ENCODE measurements around the gene ST14.

The ST14 gene

GRCh38 chr11:130136107-130136506 lies 23.5 kb upstream of the ST14 start:
- DNase-seq (ENCODE audit: low read depth), result no peak

DNA sequence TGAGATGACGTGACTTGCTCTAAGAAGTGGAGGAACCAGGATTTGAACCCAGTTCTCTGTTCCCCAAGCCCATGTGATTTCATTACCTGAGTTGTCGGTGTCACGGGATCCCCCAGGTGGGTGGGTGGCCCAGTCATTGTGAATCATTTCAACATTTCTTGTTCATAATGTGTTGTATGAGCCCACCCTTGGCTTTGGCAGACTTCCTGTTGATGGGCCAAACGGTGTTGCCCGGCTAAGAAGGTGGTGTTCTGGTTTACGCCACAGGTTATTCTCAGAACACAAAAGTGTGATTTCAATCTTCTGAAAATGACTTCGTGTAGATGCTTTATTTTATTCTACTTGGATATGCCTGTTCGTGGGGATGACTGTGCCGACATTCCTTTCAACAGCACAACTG lies 21.6 kb upstream of the ST14 start:
- DNase-seq (ENCODE audit: low read depth), result no peak

DNA sequence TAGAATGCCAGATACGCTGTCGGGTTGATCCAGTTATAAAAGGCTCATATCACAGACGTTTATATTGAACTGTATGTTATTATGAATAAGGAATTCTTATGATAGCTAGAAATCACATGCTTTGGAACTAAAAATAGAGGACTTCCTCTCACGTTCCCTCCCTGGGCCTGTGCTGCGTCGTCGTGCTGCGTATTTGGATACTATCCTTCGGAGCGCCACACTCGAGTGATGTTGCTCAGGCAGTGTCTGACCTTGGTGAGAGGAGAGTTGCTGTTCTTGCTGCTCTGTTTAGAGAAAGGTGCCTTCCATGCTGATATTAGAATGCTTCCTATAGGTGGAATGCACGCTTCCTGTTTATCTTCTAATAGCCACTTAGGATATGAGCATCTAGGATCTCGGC lies 20.2 kb upstream of the ST14 start:
- no peak for DNase-seq (ENCODE audit: low read depth)

DNA sequence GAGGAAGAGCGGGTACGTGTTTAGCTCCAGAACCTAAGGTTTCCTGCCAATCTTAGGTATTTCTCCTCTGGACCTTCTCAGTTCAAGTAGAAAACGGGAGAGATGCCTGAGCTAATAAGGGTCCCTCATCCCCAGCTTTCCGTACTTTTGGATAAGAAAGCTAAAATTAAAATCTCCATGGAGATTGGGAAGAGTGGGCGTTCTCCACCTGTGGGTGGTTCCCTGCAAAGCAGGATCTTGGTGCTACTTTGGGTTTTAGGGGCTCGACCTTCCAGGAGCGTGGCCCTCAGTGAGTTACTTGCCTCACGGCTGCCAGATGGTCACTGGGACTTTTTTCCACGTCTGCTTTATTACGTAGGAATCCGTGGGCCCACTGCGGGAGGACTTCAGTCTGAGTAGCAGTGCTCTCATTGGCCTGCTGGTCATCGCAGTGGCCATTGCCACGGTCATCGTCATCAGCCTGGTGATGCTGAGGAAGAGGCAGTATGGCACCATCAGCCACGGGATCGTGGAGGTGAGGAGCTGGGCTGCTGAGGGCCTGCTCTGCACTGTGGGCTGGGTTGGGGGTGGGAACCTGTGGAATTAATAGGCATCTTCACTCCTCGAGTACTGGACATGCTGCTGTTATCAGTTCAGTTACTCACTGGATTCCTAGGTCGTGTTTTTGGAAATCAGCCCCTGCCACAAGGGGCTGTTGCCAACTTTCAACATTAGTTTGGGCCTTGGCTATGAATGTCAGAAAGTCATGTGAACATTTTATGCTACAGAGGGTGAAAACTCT lies 17.8 kb upstream of the ST14 start:
- no peak for DNase-seq (ENCODE audit: low read depth)

GRCh38 chr11:130144141-130144540 lies 15.4 kb upstream of the ST14 start:
- DNase-seq (ENCODE audit: low read depth), result no peak

DNA sequence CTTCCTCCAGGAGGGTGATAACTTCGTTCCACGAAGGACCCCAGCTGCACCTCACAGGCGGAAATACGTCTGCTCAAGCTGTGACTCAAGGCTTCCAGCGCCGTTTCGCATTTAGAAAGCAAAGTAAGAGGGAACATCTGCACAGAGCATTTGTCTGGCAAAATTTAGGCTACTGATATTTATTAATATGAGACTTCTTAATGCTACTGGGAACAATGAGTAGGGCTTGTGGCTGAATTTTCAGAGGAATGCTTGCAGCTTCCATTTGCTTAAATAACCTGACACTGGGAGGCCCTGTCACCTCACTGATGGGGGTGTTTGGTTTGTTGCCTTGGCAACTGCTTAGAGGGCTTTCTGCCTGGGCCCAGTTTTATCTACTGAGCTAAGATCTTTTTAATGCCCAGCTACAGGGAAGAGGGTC lies 14.7 kb upstream of the ST14 start:
- no peak for DNase-seq (ENCODE audit: low read depth)

- DNase-seq (ENCODE audit: low read depth), result no peak
These were observed 14.2 kb upstream of the ST14 start for GRCh38 chr11:130145311-130145812.

DNA sequence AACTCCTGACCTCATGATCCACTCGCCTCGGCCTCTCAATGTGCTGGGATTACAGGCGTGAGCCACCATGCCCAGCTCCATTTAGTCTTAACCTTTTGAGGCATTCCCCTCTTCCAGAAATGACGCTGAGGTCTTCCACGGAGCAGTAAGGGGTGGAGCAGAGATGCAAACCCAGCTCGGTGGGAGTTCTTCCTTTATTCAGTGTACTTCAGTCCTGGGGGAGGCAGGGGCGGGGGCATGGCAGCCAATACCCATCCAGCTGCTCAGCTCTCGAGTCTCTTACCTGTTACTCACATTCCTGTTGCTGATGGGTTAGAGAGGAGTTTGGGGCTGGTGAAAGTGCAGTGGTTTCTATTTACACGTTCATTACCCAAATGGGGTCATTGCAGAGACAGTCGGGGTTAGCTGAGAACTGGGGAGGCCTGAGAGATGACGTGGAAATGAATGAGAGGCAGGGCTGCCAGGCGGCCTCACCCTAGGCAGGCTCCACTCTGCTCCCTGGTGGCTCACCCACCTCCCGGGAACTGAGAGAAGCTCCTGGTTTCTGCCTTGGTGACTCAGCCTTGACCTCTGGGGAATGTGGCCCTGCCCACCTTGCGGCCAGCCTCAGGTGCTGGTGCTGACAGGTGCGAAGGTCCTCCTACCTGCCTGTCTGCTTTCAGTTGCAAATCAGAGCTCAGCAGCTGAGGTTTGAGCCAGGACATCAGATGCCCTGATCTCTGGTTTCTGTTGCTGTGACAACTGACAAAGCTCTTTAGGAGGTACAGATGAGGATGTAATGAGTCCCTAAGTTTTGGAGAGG lies 13.4 kb upstream of the ST14 start:
- DNase-seq (ENCODE audit: low read depth), result no peak

- no peak for DNase-seq (ENCODE audit: low read depth)
These were observed 12.8 kb upstream of the ST14 start for GRCh38 chr11:130146796-130147195.

- no peak for DNase-seq (ENCODE audit: low read depth)
These were observed 10.7 kb upstream of the ST14 start for GRCh38 chr11:130148796-130149326.

DNA sequence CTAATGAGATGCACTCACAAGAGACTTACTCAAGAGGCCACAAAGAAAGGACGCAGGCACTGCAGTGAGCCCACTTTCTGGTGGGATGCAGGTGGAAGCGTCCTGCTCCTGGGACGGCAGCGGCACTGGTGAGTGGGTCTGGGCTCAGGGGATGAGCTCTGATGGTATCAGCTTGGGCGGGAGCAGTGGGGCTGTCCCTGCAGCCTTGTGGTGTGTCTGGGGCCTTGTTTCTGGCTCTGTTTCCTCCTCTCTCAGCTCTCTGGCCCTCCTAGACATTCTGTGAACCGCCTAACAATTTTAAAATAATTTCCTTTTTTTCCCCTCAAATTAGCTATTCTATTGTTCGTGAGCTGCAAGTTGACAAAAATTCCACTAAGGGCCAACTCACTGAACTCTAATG lies 8.8 kb upstream of the ST14 start:
- no peak for DNase-seq (ENCODE audit: low read depth)

DNA sequence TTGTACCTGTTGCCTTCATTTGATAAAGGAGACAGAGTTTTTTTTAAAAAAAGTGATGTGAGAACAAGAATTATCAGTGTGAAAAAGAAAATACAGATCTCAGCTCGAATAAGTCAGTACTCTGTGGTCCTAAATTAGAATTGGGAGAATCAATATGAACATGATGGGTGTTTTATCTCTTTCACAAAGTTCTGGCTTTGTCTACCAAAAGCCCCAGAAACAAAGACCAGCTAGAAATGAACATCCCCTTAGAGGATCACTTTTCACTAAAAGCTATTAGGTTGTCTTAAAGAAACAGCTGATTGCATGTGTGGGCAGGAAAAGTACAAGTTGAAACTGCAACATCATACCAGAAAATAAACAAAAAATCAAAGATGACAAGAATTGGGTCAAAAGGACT lies 8.4 kb upstream of the ST14 start:
- DNase-seq (ENCODE audit: low read depth), result no peak

GRCh38 chr11:130156108-130157022 lies 3.2 kb upstream of the ST14 start:
- no peak for DNase-seq (ENCODE audit: low read depth)

GRCh38 chr11:130157101-130157500 lies 2.5 kb upstream of the ST14 start:
- no peak for DNase-seq (ENCODE audit: low read depth)

DNA sequence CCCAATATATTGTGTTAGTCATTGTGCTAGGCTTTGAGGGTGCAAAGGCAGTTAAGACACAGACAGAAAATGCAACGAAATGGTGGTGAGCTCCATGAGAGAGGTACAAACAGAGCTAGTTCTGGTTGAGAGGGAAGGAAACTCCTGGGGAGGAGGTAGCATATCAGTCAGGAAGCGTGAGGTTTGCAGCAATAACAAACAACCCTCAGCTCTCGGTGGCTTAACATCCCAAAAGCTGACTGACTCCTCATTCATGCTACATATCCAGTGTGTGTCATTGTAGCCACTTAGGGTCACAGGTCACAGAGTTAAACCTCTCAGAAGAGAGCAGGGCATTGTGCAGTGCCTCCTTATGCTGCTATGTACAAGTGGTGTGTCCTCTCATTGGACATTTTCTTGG lies 1.7 kb upstream of the ST14 start:
- DNase-seq (ENCODE audit: low read depth), result no peak

- DNase-seq (ENCODE audit: low read depth), result no peak
These were observed 443 bp upstream of the ST14 start for GRCh38 chr11:130159139-130159538.

DNA sequence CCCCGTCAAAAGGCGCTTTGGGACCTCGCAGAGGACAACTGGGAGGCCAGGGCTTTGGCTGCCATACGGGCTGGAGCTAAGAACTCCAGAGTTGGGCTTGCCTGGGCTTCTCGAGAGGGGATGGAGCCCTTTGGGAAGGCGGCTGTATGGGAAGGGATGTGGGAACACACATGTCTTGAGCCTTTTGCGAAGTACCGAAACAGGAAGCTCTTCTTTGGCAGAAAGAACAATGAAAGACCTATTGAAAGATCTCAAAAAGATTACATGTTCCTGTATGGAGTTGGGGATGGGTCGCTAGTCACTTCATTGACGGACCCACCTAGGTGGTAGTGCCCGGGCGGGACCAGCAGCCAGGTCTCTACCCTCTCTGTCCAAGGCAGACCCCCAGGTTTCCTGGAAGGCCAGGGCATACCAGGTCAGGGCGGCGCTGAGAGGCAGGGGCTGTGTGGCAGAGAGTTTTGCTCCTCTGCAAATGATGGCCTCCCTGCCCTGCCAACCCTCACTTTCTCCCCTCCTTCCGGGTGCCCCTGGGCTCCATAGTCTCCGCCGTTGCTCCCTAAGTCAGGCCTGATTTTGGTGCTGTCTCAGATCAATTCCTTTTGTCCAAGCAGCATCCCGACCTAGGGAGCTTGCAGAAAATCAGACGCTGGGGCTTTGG lies 1.0 kb downstream of the ST14 start:
- DNase-seq (ENCODE audit: low read depth), result no peak

GRCh38 chr11:130161441-130162145 lies 2.0 kb downstream of the ST14 start:
- no peak for DNase-seq (ENCODE audit: low read depth)

DNA sequence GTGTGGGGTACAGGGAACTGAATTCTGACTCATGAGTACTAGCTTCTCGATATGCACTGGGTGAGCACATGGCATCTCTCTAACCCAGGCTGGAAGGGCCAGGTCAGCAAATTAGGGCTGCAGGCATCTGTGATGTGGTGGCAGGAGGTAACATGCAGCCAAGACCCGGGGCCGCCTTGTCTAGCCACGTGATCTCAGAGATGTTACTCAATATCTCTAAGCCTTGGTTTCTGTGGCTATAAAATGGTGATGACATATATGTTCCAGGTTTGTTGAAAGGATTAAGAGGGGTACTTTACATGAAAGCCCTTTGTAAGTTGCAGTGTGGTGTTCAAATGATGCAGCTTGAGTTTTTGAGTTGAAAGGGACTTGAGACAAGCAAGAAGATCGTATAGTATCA lies 3.2 kb downstream of the ST14 start:
- DNase-seq (ENCODE audit: low read depth), result no peak

DNA sequence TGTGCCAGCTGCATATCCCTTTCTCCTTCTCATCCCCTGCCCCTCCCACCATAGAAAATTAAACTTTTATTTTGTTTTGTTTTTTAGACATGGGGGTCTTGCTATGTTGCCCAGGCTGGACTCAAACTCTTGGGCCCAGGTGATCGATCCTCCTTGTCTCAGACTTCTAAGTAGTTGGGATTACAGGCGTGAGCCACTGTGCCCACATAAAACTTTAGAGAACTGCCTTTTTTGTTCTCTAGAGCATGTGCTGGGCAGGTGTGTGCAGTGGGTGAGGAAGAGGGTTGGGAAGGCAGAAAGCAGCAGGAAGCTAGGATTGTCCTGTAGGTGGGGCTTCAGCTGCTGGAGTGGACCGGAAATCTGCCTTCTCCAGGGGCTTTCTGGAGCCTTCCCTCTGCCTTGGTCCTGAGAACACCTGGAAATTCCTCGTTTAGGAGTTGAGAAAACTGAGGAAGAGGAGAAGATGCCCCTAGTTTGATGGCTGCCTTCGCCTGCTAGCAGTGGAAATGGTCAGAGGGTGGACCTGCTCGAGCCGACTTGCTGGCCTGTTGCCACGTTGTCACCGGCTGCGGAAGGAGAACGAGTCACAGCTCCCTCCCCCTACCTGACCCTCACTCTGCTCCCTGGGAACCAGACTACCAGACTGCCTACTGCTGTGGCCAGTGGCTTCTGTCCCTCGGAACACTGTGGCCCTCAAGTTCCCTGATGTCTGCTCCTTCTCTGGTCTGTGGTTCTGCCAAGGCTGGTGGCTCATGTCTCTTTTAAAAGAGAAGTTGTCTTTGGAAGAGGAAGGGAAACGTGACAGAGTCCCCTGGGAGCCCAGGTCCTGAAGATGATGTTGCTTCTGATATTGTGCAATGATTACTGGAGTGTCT lies 4.0 kb downstream of the ST14 start:
- no peak for DNase-seq (ENCODE audit: low read depth)
